HG03039 (cell line): Measurements from ENCODE around the gene AP5S1.

Source experiments
- ATAC-seq: cut with Tn5 transposase; IDR thresholded peaks from one replicate; pipeline ENCODE4 v1.9.1; 2021; ENCODE audit warnings: mild to moderate bottlenecking, moderate library complexity; ENCODE audit not compliant: unreplicated experiment

Gene AP5S1, protein sequence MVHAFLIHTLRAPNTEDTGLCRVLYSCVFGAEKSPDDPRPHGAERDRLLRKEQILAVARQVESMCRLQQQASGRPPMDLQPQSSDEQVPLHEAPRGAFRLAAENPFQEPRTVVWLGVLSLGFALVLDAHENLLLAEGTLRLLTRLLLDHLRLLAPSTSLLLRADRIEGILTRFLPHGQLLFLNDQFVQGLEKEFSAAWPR

DNA sequence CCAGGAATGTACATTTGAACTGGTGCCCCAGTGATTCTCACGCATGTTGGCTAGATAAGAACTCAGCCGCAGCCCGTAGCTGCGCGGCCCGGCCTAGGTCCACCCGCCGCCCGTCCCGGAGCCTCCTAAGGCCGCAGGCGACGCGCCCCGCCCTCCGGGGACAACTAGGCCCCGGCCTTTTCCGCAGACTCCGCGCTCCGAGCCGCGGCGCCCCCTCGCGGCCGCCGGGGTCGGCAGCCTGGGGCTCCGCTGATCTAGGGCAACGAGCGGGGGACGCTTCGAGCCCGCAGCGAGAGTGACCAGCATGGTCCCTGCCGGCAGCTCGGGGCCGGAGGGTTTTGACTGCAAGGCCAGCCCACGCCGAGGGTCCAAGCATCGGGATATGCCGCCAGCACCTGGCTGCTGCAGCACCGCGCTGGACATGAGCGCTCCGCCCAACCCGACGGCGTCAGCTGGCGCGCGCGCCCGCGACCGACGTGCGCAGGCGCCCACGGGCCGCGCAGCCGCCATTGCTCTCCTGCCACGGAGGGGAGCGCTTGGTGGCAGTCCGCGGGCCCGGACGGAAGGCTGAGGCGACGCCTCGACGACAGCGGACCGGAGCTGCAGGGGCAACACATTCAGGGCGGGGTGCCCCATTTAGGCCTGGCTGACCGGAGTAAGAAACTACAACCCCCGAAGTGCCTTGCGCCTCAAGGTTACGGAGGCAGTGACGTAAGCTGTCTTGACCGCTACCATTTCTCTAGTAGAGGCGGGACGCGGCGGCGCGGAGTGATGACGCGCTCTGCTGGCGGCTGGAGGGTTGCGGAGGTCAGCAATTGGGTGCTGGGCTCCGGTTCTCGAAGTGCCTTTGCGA is at the start of gene AP5S1:
Gene AP5S1, plus strand, starts transcription at position 500 of the 853 bp plus-strand sequence. CDS start 1,571 bp downstream, outside the sequence.
- ATAC-seq = peak; percentile 78

DNA sequence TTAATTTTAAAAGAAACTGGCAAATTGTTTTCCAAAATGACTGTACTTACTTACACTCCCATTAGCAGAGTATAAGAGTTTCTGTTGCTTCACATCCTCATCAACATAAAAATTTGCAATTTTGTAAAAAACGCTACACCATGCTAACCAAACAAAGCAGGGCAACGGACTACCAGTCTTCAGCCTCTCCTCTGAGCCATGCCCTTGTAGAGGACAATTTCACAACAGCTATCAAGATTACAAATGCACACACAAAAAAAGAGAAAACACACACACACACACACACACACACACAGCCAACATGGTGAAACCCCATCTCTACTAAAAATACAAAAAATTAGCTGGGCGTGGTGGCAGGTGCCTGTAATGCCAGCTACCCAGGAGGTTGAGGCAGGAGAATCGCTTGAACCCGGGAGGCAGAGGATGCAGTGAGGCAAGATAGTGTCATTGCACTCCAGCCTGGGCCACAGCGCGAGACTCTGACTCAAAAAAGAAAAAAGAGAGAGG is 48.7 kb upstream of the AP5S1 start:
- no peak for ATAC-seq

DNA sequence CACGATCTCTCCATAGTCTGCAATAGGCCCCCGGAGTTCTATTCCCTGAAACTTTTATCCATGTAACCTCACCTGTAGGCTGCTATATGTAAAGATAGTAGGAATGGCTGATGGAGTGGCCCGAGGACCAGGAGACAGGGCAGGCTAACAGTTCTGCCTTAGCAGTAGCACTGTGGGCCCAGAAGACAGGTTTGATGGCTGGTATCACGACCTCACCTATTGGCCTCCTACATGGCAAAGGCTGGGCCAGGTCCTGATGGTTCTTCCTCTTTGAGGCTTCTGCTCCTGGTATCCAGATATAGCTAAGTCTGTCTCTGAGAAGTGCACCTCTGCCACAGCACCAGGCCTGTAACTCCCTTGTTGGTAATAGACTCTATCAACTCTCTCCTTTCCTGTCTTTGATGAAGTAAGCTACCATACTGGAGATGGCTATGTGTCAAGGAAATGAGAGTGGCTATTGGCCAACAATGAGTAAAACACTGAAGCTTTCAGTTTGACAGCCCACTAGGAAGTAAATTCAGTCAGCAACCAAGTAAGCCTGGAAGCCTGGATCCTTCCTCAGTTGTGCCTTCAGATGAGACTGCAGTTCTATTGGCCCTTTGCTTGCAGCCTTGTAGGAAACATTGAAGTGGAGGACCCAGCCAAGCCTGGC is 44.8 kb upstream of the AP5S1 start:
- ATAC-seq = no peak

DNA sequence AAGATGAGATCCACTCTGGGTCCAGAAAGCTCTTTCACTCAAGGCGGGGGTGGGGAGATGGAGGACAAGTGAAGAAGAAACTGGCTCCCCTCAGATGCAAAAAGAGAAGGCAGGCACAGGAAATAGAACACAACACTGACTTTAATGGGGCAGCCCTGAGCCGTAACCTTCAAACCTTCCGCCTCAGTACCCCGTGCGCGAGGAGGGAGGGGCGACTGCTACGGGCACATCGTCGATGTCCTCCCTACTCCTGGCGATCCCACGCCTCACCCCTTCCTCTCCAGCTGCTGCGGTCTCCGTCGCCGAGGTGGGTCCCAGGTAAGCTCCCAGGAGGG is 43.0 kb upstream of the AP5S1 start:
- no peak for ATAC-seq

DNA sequence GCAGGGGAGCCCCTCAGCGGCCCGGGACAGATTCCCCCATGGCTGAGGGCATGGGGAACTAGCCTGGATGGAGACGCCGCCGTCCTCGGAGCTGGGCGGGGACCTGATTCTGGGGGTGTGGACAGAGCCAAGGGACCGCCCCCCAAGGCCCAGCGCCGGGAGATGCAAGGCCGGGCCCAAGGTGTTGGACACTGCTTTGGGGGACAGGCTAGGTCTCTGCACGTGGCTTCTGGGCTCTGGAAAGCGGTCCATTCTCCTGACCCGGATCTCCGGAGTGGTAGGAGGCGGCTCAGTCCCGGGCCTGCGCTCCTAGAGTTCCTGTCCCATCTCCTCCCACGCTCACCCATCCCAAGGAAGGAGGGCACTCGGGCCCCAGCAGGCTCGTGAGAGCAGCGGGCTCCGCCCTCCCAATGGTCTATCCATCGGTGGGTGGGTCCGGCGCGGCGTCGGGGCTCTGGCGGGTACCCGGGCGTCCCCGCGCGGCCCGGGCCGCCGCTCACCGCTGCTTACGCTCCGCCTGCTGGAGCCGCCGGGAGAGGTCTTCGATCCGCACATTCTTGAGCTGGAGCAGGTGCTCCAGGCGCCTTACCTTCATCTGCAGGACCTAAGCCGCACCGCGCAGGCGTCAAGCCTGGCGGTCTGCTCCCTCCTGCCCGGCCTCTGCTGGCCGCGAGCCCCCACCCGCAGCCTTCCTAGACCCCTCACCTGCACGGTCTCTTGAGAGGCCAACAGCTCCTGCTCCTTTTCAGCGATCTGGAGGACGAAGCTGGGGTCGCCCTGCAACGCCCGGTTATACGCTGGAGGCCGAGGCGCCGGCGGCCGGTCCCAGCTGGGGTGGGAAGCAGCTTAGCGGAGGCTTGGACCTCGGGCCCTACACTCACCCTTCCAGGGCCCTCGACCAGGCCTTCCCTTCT is 42.4 kb upstream of the AP5S1 start:
- no peak for ATAC-seq

DNA sequence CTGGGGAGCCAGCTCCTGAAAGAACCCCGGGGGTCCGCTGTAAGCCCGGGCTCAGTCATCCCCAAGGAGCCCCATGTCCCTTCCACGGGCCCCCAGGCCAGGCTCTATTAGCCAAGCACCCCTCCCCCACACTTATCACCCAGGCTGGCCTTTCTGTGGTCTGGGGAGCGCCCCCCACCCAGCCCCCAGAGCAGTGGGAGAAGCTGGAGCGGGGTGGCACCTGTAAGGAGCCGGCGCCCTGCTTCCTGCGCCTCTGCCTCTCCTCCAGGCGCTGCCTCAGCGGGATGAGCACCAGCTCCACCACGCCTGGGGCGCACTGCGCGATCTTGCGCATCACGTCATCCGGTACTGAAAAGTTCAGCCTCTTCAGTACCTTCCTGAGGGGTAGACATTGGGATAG is 41.4 kb upstream of the AP5S1 start:
- no peak for ATAC-seq

DNA sequence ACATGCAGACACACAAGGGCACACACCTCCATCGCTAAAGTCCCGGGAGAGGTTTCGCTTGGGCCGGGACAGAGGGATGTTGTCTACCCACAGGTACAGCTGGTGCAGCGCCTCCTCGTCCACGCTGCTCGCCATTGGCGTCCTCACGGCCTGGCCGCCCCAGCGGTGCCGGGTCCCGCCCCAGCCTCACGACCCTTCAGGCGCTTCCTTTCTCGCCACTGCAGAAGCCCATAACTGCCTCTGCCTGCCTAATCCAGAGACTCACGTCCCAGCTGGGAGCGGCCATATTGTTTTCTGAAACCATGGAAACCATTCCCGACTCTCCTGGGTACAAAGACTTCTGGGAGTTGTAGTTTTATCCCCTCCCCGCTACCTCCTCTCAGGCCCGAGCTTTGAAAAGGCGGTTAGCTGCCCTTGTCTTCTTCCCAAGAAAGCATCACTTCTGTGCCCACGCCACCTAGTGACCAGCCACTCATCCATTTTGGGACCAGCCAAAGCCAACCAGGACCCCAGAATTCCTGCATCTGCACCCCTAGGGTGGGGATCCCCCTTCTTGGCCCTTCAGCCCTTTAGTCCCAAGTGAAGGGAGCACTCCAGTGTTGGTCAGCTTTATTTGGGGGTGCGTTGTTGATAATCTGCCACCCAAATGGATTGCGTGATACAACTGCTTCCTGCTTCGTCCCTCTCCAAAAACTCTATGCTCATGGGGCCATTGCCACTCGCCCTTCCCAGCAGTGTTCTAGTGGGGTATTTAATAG is 39.0 kb upstream of the AP5S1 start, which contains the start of gene SPEF1:
Gene SPEF1, minus strand, starts transcription at position 296 of the 758 bp plus-strand sequence. Its CDS starts 161 bp downstream, at position 135.
- no peak for ATAC-seq

DNA sequence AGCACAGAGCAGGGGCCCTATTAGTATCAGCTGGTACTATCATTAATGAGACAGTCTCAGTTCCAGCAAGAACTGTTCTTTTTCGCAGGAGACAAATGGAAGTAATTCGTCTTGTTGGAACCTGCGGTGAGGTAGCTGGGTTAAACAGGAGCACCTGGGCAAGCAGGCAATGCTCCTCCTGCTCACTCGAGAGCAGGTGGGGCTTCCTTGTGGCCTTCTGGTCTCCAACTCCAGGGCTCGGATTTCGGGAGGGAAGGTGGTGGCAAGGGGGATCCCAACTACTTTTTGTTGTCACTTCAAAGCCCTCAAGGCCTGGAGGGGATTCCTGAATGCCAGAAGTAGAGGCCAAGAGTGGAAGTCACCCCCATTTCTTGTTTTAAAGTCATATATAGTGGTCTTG is 37.8 kb upstream of the AP5S1 start:
- ATAC-seq = no peak

DNA sequence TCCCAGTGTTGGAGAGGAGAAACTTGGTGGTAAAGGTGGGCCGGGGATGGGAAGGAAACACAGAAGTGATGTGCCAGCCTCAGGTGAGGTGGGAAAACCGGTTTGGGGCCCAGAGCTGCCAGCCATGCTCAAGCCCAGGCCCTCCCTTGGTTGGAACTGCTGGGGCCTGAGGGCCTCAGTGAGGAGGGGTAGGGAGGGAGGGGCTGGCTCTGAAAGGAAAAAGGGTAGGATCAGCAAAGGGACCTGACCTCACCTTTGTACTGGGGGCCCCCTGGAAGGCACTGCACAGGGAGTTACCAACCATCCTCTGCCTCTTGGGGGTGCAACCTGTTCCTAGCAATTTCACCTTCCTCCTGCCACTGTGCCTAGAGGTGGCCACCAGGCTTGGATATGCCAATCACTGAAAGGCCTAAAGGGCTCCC is 37.3 kb upstream of the AP5S1 start:
- ATAC-seq = no peak

DNA sequence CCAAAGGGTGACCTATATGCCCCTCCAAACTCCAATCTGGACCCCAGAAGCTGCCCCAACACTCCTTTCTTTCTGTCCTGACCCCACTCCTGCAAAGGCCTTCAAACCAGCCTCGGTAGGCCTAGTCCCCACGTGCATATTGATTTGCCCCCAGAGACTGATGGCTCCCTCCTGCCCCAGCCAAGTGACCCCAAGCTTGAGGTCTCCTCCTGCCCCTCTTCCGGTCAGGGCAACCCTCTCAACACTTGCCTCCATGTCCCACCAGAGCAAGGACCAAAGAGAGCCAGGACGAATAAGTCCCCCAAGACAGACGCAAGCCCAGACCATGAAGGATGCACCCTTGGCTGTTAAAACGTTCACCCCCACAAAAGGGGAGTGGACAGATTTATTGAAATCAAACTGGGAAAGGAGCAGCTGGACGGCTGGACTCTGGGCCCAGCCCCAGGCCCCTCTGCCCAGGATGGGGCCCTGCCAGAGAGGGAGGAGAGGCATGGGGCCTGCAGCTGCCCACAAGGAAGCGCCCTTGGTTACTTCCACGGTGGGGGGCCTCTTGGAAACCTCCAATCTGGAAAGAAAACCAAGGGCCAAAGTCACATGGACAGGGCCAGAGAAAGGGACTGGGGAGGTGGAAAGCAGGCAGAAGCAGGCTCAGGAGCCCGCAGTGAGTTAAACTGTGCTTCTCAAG is 36.7 kb upstream of the AP5S1 start:
- no peak for ATAC-seq

DNA sequence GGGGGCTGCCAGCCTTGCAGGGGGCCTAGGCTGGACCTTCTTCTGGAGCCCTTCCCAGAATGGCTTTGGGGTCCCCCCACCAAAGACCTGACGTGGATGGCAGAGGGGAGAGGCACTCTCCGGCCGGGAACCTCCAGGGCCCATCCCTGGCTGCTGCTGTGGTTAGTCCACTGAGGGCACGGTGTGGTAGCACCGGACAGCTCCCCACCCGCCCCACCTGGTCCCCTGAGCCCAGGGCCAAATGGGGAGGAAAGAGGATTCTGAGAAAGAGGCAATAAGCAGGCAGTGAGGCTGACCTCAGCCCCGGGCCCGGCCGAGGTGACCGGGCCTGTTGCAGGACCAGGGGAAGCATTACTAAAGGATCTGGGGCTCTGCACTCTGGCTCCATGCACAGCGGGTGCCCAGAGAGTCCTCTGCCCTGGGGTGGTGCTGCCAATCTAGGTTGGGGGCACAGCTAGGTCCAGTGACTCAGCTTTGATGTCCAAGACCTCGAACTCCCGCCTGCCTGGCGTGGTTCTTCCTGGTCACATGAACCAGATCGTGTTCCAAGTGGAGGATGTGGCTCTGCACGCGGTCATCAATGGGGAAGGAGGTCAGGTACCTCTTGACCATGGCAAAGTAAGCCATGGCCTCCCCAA is 36.0 kb upstream of the AP5S1 start:
- ATAC-seq = no peak

DNA sequence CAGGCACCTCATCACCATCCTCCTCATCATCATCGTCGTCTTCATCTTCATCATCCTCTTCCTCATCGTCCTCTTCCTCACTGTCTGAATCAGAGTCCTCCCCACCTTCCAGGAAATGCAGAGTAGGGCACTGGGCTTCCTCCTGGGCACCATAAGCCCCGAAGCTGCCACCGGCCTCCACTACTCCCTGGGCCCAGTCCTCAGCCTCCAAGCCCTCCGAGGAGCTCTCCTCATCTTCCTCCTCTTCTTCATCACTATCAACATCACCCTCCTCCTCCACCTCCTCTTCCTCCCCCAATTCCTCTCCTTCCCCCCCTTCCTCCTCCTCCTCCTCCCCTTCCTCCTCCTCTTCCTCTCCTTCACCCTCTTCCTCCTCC is 35.5 kb upstream of the AP5S1 start:
- ATAC-seq = no peak

DNA sequence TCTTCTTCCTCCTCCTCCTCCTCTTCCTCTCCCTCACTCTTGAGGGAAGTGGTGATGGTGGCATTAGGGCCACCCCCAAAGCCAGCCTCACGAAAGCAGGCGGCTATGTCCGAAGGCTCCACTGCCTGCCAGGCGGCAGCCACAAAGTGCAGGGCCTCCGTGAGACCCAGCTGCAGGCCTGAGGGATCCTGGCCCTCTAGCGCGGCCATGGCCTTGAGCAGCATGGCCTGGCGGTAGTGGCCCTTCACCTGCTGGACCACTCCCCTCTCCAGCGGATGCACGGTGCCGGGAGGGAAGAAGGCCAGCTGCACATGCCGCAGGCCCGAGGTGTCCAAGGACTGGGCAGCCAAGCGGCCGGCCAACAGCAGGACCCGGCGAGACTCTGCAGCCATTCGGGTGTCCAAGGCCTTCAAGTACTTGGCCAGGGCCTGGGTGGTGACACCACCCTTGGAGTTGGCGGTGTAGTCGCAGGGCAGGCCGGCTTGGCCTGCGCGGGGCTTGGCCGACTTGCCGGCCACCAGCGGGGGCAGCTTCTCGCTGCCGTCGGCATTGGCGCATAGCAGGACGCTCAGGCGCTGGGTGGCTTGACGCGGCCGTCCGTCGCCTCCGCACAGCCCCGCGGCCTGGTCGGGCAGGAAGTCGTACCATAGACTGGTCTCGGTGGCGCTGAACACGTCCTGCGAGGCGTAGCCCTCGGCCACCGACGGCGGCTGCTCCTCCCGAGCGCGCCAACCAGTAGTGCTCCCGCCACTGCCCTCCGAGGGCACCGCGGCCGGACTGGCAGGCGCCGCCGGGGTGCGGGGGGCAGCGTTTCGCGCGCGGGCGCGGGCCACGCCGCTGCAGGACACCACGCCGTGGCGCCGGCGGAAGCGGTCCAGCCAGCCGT is 34.9 kb upstream of the AP5S1 start:
- ATAC-seq = no peak

DNA sequence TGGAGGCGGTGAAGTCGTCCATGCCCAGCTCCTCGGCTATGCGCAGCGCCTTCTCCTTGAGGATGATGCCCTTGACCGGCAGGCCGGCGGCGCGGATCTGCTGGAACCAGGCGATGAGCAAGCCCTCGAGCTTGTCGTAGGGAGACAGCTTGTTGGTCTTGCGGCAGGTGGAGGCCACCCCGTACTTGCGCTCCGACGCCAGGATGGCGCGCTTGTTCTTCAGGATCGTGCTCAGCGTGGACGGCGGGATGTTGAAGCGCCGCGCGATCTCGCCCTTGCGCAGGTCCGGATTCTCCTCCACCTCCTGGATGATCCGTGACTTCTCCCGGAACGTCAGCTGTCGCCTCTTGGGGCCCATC is 34.2 kb upstream of the AP5S1 start:
- peak; percentile 1 for ATAC-seq

DNA sequence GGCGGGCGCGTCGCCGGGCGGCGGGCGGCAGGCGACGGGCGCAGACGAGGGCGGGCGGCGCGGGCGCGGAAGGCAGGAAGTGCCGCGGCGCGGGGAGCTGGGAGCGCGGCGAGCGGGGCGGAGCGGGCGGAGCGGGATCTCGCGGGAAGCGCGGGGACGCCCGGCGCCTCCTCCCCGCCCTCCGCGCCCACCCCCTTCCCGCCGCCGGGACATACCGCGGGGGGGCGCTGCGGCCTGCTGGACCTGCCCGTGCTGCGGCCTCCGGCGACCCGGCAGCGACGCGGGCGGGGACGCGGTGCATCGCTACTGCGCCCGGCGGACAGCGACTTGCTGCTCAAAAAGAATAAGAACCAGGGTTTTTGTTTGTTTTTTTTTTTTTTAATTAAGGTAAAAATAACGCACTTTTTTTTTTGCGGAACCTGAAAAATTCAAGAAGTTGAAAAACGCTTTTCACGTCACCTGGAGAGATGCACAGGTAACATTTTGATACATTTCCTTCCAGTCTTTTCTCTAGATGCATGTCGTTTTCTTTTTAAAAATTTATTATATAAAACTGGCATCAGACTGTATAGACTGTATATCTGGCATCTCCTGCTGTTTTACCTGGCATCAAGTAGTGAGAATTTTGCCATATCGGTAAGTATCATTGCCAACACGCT is 33.6 kb upstream of the AP5S1 start, which contains the start of gene CENPB:
Gene CENPB, minus strand, starts transcription at position 76 of the 659 bp plus-strand sequence. CDS start 257 bp downstream, outside the sequence.
- ATAC-seq = peak; percentile 76

DNA sequence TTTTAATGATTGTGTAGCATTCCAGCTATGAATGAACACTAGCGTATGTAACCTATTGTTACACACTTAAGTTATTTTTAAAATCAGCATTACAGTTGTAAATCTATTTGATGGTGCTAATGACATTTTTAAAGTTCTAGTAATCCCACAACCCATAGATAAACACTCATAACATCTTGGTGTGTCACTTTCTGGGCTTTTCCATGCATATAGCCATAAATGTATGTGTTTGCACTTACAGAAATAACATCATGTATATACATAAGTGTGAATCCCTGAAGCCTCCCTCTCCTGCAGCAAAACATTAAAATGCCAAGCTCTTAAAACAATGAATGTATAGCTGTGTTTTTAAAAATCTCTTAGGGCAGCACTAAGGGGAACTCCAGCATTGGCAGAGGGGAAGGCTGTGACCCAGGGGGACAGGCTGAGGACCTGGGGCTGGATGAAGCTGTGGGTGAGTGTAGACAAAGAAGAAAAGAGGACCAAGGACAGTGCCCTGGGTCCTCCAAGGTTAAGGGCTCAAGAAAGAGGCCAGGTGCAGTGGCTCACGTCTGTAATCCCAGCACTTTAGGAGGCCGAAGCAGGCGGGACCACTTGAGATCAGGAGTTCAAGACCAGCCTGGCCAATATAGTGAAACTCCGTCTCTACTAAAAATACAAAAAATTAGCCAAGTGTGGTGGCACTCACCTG is 32.9 kb upstream of the AP5S1 start:
- no peak for ATAC-seq

DNA sequence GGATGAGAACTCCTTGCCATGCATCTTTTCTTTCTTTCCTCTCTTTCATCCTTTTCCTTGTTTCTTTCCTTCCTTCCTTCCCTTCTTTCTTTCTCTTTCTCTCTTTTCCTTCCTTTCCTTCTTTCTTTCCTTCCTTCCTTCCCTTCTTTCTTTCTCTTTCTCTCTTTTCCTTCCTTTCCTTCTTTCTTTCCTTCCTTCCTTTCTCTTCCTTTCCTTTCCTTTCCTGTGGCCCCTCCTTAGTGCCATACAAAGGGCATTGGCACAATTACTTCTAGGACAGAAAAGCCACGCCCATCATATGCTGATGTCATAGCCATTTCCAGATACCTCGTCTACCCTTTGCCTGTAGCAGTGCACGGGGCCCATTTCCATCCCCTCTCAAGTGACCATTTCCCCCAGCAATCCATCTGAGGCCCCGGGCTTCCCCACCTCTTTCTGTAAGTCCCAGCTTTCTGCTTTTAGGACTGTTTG is 31.6 kb upstream of the AP5S1 start:
- no peak for ATAC-seq
